Measurements from ENCODE around the gene TMCO6.
"Not testable (repeated sequence)": the region's sequence is repeated elsewhere in the genome, so short reads cannot be mapped to it uniquely, and the experiment has no call there.

The TMCO6 gene

GRCh38 chr5:140671035-140671434, 31.8 kb downstream of the TMCO6 start:
- in situ Hi-C loops (cut with MboI; ENCODE audit: low pct_unique_long_range_greater_than_20kb, low sequenced_read_pairs); DNase-seq: not testable (repeated sequence)

- in situ Hi-C loops (cut with MboI; ENCODE audit: low pct_unique_long_range_greater_than_20kb, low sequenced_read_pairs): no loop called here
- no peak for DNase-seq
Observed at GRCh38 chr5:140671472-140672125, 32.3 kb downstream of the TMCO6 start.

GRCh38 chr5:140672455-140673186, 33.4 kb downstream of the TMCO6 start:
- in situ Hi-C loops (cut with MboI; ENCODE audit: low pct_unique_long_range_greater_than_20kb, low sequenced_read_pairs): no loop called here
- no peak for DNase-seq

GRCh38 chr5:140673187-140673976, 34.1 kb downstream of the TMCO6 start, which contains the start of gene DND1:
DND1 (minus strand) TSS chr5:140673576; CDS start chr5:140673542, 34 bp downstream.
- no peak for DNase-seq
- in situ Hi-C loops (cut with MboI; ENCODE audit: low pct_unique_long_range_greater_than_20kb, low sequenced_read_pairs): no loop called here

- DNase-seq: no peak
- in situ Hi-C loops (cut with MboI; ENCODE audit: low pct_unique_long_range_greater_than_20kb, low sequenced_read_pairs): no loop called here
Observed at GRCh38 chr5:140674211-140674610, 35.0 kb downstream of the TMCO6 start.

GRCh38 chr5:140674629-140675028, 35.4 kb downstream of the TMCO6 start:
- in situ Hi-C loops (cut with MboI; ENCODE audit: low pct_unique_long_range_greater_than_20kb, low sequenced_read_pairs): no loop called here
- DNase-seq: no peak

GRCh38 chr5:140677947-140678346, 38.7 kb downstream of the TMCO6 start:
- DNase-seq: no peak
- in situ Hi-C loops (cut with MboI; ENCODE audit: low pct_unique_long_range_greater_than_20kb, low sequenced_read_pairs): no loop called here

GRCh38 chr5:140678993-140679392, 39.7 kb downstream of the TMCO6 start:
- in situ Hi-C loops (cut with MboI; ENCODE audit: low pct_unique_long_range_greater_than_20kb, low sequenced_read_pairs): no loop called here
- DNase-seq: no peak

- in situ Hi-C loops (cut with MboI; ENCODE audit: low pct_unique_long_range_greater_than_20kb, low sequenced_read_pairs): no loop called here
- no peak for DNase-seq
Observed at GRCh38 chr5:140690376-140690932, 51.2 kb downstream of the TMCO6 start.

- in situ Hi-C loops (cut with MboI; ENCODE audit: low pct_unique_long_range_greater_than_20kb, low sequenced_read_pairs): no loop called here
- DNase-seq: peak; percentile 96
Observed at GRCh38 chr5:140690941-140691924, 52.0 kb downstream of the TMCO6 start, which contains the start of the genes HARS1 and HARS2. HARS1 (minus strand) TSS chr5:140691370; CDS start chr5:140691304, 66 bp downstream. HARS2 (plus strand) TSS chr5:140691455; CDS start chr5:140691649, 194 bp downstream.

- in situ Hi-C loops (cut with MboI; ENCODE audit: low pct_unique_long_range_greater_than_20kb, low sequenced_read_pairs): no loop called here
- DNase-seq: no peak
Observed at GRCh38 chr5:140694276-140694675, 55.0 kb downstream of the TMCO6 start.
